Measurements from ENCODE around the gene ICAM4.

The ICAM4 gene

DNA sequence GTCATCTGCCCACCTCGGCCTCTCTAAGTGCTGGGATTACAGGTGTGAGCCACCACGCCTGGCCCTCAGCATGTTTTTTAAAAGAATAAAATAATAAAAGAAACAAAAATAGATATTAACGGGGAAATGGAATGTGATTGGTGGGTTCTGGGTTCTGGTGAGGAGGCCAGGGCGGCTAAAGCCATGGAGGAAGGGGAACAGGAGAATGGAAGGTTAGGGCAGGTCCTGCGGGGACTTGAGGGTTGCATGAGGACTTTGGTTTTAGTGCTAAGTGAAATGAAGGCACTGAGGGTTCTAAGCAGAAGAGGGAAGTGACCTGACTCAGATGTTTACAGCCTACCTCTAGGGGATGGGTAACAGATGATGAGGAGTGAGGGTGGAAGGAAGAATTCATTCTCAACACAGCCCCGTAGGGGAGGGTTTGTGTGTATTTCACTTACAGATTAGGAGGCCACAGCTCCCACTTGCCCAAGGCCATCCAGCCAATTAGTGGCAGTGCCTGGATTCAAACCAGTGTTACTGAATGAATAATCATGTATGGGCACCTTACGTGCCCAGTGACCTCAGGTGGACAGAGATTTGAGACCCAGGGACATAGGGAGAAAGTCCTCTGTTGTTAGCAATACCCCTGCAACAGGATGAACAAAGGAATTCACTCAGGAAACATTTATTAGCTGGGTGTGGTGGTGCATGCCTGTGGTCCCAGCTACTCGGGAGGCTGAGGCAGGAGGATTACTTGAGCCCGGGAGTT lies 41.4 kb upstream of the ICAM4 start:
- H3K27ac ChIP-seq (ENCODE audit: insufficient read depth in 1 of 2, low read depth in 1 of 2, low read length in 2 of 2, poor library complexity in 1 of 2, severe bottlenecking in 2 of 2), result no peak overlapping the region
- H3K27me3 ChIP-seq (replicated peaks in 2 of 5; ENCODE audit: control insufficient read depth in 4 of 5, insufficient read depth in 5 of 5, low read length in 4 of 5), result no peaks in the 10 kb centered on the region
- H3K4me3 ChIP-seq (ENCODE audit: control insufficient read depth in 1 of 7, extremely low read depth in 1 of 7, insufficient read depth in 4 of 7, low read depth in 2 of 7, low read length in 6 of 7), result no peak overlapping the region
- WGBS (ENCODE audit: insufficient coverage), result 61% methylated on average over 3 of the region's 9 CpGs
- no peaks in the 10 kb centered on the region for H3K4me1 ChIP-seq (ENCODE audit: control extremely low read depth in 1 of 4, control insufficient read depth in 4 of 4, insufficient read depth in 4 of 4, low read length in 3 of 4)
- ChIA-PET POLR2A (interaction anchor here (0.8 kb wide), 1 partner anchor 14 kb away, joined by 3 read pairs; no protein-coding TSS in a partner anchor), CTCF (interaction anchor here (1.1 to 1.9 kb wide), 3 partner anchors 24 to 85 kb away, joined by 3 to 6 read pairs (median 3); no protein-coding TSS in a partner anchor)
- no peak for DNase-seq
- no peaks in the 10 kb centered on the region for H3K36me3 ChIP-seq (ENCODE audit: control insufficient read depth in 4 of 4, insufficient read depth in 4 of 4, low read length in 3 of 4)
- no peaks in the 10 kb centered on the region for H3K9me3 ChIP-seq (ENCODE audit: control extremely low read depth in 1 of 5, control insufficient read depth in 4 of 5, insufficient read depth in 2 of 5, low read depth in 1 of 5, low read length in 4 of 5)

DNA sequence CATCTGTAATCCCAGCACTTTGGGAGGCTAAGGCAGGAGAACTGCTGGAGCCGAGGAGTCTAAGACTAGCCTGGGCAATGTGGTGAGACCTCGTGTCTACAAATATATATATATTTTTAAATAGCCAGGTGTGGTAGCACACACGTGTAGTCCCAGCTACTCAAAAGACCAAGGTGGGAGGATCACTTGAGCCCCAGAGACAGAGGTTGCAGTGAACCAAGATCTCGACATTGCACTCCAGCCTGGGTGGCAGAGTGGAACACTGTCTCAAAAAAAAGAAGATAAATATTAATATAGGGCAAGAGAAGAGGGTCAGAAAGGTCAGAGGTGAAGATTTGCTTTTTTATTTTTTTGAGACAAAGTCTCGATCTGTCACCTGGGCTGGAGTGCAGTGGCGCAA lies 40.2 kb upstream of the ICAM4 start:
- Histone ChIP-seq H3K4me1 (ENCODE audit: control extremely low read depth in 1 of 4, control insufficient read depth in 4 of 4, insufficient read depth in 4 of 4, low read length in 3 of 4) (peaks cover 0 to 6% (median 5%) of the 10 kb centered on the region in 4 experiments), H3K27ac (ENCODE audit: insufficient read depth in 1 of 2, low read depth in 1 of 2, low read length in 2 of 2, poor library complexity in 1 of 2, severe bottlenecking in 2 of 2) (no peak overlapping the region), H3K9me3 (ENCODE audit: control extremely low read depth in 1 of 5, control insufficient read depth in 4 of 5, insufficient read depth in 2 of 5, low read depth in 1 of 5, low read length in 4 of 5) (no peaks in the 10 kb centered on the region), H3K4me3 (ENCODE audit: control insufficient read depth in 1 of 7, extremely low read depth in 1 of 7, insufficient read depth in 4 of 7, low read depth in 2 of 7, low read length in 6 of 7) (no peak overlapping the region), H3K36me3 (ENCODE audit: control insufficient read depth in 4 of 4, insufficient read depth in 4 of 4, low read length in 3 of 4) (no peaks in the 10 kb centered on the region), H3K27me3 (replicated peaks in 2 of 5; ENCODE audit: control insufficient read depth in 4 of 5, insufficient read depth in 5 of 5, low read length in 4 of 5) (no peaks in the 10 kb centered on the region)
- ChIA-PET POLR2A (interaction anchor here (1.4 kb wide), 1 partner anchor 15 kb away, joined by 4 read pairs; the partner anchor contains the start of gene S1PR2), CTCF (interaction anchor here (1.1 to 1.9 kb wide), 2 partner anchors 25 to 86 kb away, joined by 3 to 6 read pairs; no protein-coding TSS in a partner anchor)
- DNase-seq, result no peak
- 96% methylated on average over 3 of the region's 6 CpGs for WGBS (ENCODE audit: insufficient coverage)

GRCh38 chr19:10251792-10252694 lies 34.7 kb upstream of the ICAM4 start, which contains the start of gene MRPL4:
Gene MRPL4, plus strand, starts transcription at chr19:10252214. Its CDS starts 40 bp downstream, at chr19:10252254.
- Histone ChIP-seq H3K9me3 (ENCODE audit: control extremely low read depth in 1 of 5, control insufficient read depth in 4 of 5, insufficient read depth in 2 of 5, low read depth in 1 of 5, low read length in 4 of 5) (no peaks in the 10 kb centered on the region), H3K36me3 (ENCODE audit: control insufficient read depth in 4 of 4, insufficient read depth in 4 of 4, low read length in 3 of 4) (peaks cover 4 to 28% (median 19%) of the 10 kb centered on the region in 4 experiments), H3K4me3 (ENCODE audit: control insufficient read depth in 1 of 7, extremely low read depth in 1 of 7, insufficient read depth in 4 of 7, low read depth in 2 of 7, low read length in 6 of 7) (peak within 1 kb of the TSS; percentile 74 to 95 (median 88)), H3K4me1 (ENCODE audit: control extremely low read depth in 1 of 4, control insufficient read depth in 4 of 4, insufficient read depth in 4 of 4, low read length in 3 of 4) (peaks cover 5 to 19% (median 15%) of the 10 kb centered on the region in 4 experiments), H3K27ac (ENCODE audit: insufficient read depth in 1 of 2, low read depth in 1 of 2, low read length in 2 of 2, poor library complexity in 1 of 2, severe bottlenecking in 2 of 2) (peak within 1 kb of the TSS; percentile 50 to 79), H3K27me3 (replicated peaks in 2 of 5; ENCODE audit: control insufficient read depth in 4 of 5, insufficient read depth in 5 of 5, low read length in 4 of 5) (no peaks in the 10 kb centered on the region)
- CTCF ChIA-PET, result interaction anchor here (1.0 to 3.5 kb wide), 3 partner anchors 23 to 152 kb away, joined by 3 to 36 read pairs (median 18); no protein-coding TSS in a partner anchor
- peak; percentile 99 for DNase-seq
- under 1% methylated on average over 61 of the region's 77 CpGs for WGBS (ENCODE audit: insufficient coverage)
- POLR2A ChIA-PET, result interaction anchor here (0.6 to 0.9 kb wide), 2 partner anchors 25 to 104 kb away, joined by 3 read pairs; no protein-coding TSS in a partner anchor

DNA sequence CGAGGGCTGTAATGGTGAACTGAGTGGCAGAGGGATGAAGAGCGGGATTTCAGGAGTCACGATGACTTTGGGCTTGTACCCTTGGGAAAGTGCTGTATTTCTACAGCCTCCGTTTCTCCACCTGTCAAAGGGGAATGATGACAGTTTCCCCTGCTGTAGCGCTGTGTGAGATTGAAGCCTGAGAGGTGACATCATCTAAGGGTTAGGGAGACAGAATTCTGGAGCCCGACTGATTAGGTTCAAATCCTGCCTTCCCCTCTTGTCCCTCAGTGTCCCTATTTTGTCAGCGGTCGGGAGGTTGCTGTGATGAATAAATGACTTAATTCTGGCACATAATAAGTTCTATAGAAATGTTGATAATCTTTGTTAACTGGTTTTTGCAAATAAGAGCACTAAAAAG lies 34.0 kb upstream of the ICAM4 start:
- no peak for DNase-seq
- Histone ChIP-seq H3K27me3 (replicated peaks in 2 of 5; ENCODE audit: control insufficient read depth in 4 of 5, insufficient read depth in 5 of 5, low read length in 4 of 5) (no peaks in the 10 kb centered on the region), H3K4me3 (ENCODE audit: control insufficient read depth in 1 of 7, extremely low read depth in 1 of 7, insufficient read depth in 4 of 7, low read depth in 2 of 7, low read length in 6 of 7) (peak overlapping the region; percentile 74 to 95 (median 88)), H3K9me3 (ENCODE audit: control extremely low read depth in 1 of 5, control insufficient read depth in 4 of 5, insufficient read depth in 2 of 5, low read depth in 1 of 5, low read length in 4 of 5) (no peaks in the 10 kb centered on the region), H3K36me3 (ENCODE audit: control insufficient read depth in 4 of 4, insufficient read depth in 4 of 4, low read length in 3 of 4) (peaks cover 4 to 34% (median 25%) of the 10 kb centered on the region in 4 experiments), H3K4me1 (ENCODE audit: control extremely low read depth in 1 of 4, control insufficient read depth in 4 of 4, insufficient read depth in 4 of 4, low read length in 3 of 4) (peaks cover 5 to 19% (median 15%) of the 10 kb centered on the region in 4 experiments), H3K27ac (ENCODE audit: insufficient read depth in 1 of 2, low read depth in 1 of 2, low read length in 2 of 2, poor library complexity in 1 of 2, severe bottlenecking in 2 of 2) (peak overlapping the region; percentile 50 to 79)
- CTCF ChIA-PET, result interaction anchor here (20.1 kb wide), 1 partner anchor 137 kb away, joined by 542 read pairs; the partner anchor contains the start of gene TYK2
- 0% methylated on average over 3 of the region's 8 CpGs for WGBS (ENCODE audit: insufficient coverage)
- POLR2A ChIA-PET, result no interaction called here

DNA sequence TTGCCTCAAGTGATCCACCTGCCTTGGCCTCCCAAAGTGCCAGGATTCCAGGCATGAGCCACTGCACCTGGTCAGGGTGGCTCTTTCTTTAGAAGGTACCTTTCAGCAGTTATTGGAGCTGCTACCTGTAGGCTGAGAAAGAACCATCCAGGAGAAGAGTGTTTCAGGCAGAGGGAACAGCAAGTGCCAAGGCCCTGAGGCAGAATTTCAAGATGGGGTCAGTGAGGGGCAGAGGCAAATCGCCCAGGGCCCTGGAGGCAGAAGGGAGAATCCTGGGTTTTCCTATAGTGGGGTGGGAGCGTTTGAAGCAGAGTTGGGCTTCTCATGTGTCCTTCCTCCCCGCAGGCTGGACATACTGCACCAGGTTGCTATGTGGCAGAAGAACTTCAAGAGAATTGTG lies 32.5 kb upstream of the ICAM4 start:
- Histone ChIP-seq H3K9me3 (ENCODE audit: control extremely low read depth in 1 of 5, control insufficient read depth in 4 of 5, insufficient read depth in 2 of 5, low read depth in 1 of 5, low read length in 4 of 5) (no peaks in the 10 kb centered on the region), H3K4me1 (ENCODE audit: control extremely low read depth in 1 of 4, control insufficient read depth in 4 of 4, insufficient read depth in 4 of 4, low read length in 3 of 4) (peaks cover 5 to 21% (median 17%) of the 10 kb centered on the region in 4 experiments), H3K27ac (ENCODE audit: insufficient read depth in 1 of 2, low read depth in 1 of 2, low read length in 2 of 2, poor library complexity in 1 of 2, severe bottlenecking in 2 of 2) (no peak overlapping the region), H3K27me3 (replicated peaks in 2 of 5; ENCODE audit: control insufficient read depth in 4 of 5, insufficient read depth in 5 of 5, low read length in 4 of 5) (no peaks in the 10 kb centered on the region), H3K36me3 (ENCODE audit: control insufficient read depth in 4 of 4, insufficient read depth in 4 of 4, low read length in 3 of 4) (peaks cover 4 to 47% (median 34%) of the 10 kb centered on the region in 4 experiments), H3K4me3 (ENCODE audit: control insufficient read depth in 1 of 7, extremely low read depth in 1 of 7, insufficient read depth in 4 of 7, low read depth in 2 of 7, low read length in 6 of 7) (no peak overlapping the region)
- 100% methylated on average over 2 of the region's 3 CpGs for WGBS (ENCODE audit: insufficient coverage)
- DNase-seq, result no peak
- ChIA-PET POLR2A (no interaction called here), CTCF (interaction anchor here (3.0 to 20.1 kb wide), 2 partner anchors 16 to 136 kb away, joined by 8 to 542 read pairs; partner anchors contain the start of genes ICAM1 and TYK2)

DNA sequence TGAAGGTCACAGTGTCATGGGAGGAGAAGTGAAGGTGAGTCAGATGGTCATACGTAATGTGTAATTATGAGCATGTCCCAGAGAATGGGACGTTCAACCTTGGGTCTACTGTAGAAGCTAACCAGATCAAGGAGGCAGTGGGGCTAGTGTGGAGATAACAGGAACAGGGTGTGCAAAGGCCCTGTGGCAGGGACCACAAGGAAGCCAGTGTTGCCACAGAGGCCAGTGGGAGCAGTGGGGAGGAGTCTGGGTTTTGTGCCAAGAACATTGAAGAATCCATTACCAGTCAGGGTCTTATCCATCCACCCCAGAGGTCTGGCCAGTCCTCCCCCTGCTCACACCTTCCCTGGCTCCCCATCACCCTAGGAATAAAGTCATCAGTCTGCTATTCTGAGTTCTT lies 31.4 kb upstream of the ICAM4 start:
- H3K9me3 ChIP-seq (ENCODE audit: control extremely low read depth in 1 of 5, control insufficient read depth in 4 of 5, insufficient read depth in 2 of 5, low read depth in 1 of 5, low read length in 4 of 5), result no peaks in the 10 kb centered on the region
- CTCF ChIA-PET, result interaction anchor here (3.0 to 20.1 kb wide), 2 partner anchors 15 to 135 kb away, joined by 8 to 542 read pairs; partner anchors contain the start of genes ICAM1 and TYK2
- H3K27ac ChIP-seq (ENCODE audit: insufficient read depth in 1 of 2, low read depth in 1 of 2, low read length in 2 of 2, poor library complexity in 1 of 2, severe bottlenecking in 2 of 2), result no peak overlapping the region
- peaks cover 4 to 57% (median 40%) of the 10 kb centered on the region in 4 experiments for H3K36me3 ChIP-seq (ENCODE audit: control insufficient read depth in 4 of 4, insufficient read depth in 4 of 4, low read length in 3 of 4)
- no peak for DNase-seq
- 89% methylated on average over 2 of the region's 2 CpGs for WGBS (ENCODE audit: insufficient coverage)
- POLR2A ChIA-PET, result no interaction called here
- no peaks in the 10 kb centered on the region for H3K27me3 ChIP-seq (replicated peaks in 2 of 5; ENCODE audit: control insufficient read depth in 4 of 5, insufficient read depth in 5 of 5, low read length in 4 of 5)
- peaks cover 5 to 22% (median 17%) of the 10 kb centered on the region in 4 experiments for H3K4me1 ChIP-seq (ENCODE audit: control extremely low read depth in 1 of 4, control insufficient read depth in 4 of 4, insufficient read depth in 4 of 4, low read length in 3 of 4)
- H3K4me3 ChIP-seq (ENCODE audit: control insufficient read depth in 1 of 7, extremely low read depth in 1 of 7, insufficient read depth in 4 of 7, low read depth in 2 of 7, low read length in 6 of 7), result no peak overlapping the region
